ENCODE measurements around the gene DSG1. TPM values are rescaled to one million over a fixed set of nuclear protein-coding genes. Genes with fewer than 3 reads are reported as not detected.

The DSG1 gene
- total RNA-seq, 1 donor from 2014 or later, result not detected

Other genes with a start within 250 kb of the DSG1 start
- not detected in 2 replicates for gene DSC2, start 215.7 kb upstream of the DSG1 start, total RNA-seq
- not detected in 2 replicates for gene DSC1, start 155.3 kb upstream of the DSG1 start, total RNA-seq
- not detected in 2 replicates for gene DSG4, start 58.6 kb downstream of the DSG1 start, total RNA-seq
- gene DSG3, start 129.6 kb downstream of the DSG1 start, total RNA-seq, result not detected in 2 replicates
- 0.33 and 0.47 TPM in 2 replicates for gene DSG2, start 180.0 kb downstream of the DSG1 start, total RNA-seq